Measurements from ENCODE around the gene SLC19A1.

DNA sequence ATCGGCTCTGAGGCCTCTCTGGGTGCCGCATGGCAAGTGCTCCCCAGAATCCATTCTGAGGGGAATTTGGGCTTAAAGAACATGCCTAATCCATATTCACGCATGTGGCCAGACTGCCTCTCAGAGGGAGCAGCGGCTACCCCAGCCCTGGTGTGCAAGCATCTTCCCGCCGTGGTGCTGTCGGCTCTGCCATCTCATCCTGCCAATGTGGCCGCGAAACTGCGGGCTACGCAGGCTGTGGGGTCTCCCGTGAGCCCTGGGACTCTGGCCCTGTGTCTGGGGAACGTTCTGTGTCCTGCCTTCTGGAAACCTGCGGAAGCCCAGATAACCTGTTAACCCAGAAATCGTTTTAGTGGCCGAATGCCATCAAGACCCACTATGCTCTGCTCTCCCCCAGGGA is 60.7 kb downstream of the SLC19A1 start:
- TF ChIP-seq, protein P1, sequence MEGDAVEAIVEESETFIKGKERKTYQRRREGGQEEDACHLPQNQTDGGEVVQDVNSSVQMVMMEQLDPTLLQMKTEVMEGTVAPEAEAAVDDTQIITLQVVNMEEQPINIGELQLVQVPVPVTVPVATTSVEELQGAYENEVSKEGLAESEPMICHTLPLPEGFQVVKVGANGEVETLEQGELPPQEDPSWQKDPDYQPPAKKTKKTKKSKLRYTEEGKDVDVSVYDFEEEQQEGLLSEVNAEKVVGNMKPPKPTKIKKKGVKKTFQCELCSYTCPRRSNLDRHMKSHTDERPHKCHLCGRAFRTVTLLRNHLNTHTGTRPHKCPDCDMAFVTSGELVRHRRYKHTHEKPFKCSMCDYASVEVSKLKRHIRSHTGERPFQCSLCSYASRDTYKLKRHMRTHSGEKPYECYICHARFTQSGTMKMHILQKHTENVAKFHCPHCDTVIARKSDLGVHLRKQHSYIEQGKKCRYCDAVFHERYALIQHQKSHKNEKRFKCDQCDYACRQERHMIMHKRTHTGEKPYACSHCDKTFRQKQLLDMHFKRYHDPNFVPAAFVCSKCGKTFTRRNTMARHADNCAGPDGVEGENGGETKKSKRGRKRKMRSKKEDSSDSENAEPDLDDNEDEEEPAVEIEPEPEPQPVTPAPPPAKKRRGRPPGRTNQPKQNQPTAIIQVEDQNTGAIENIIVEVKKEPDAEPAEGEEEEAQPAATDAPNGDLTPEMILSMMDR (IDR thresholded peaks at IDR 0.05) = no peak
- no peak for TF ChIP-seq POLR2A (IDR thresholded peaks at IDR 0.05)

All from Peyer's patch (tissue), 4 donors.